Parathyroid adenoma (tissue), 2 donors: Measurements from ENCODE around the gene GRM8.

Experiments used
- H2AFZ ChIP-seq: fragments of 300-600 bp; sonication (generic); one replicate; pipeline ENCODE4 v1.7.0; 2017; ENCODE audit warnings: antibody characterized with exemption, mild to moderate bottlenecking
- H3K27ac ChIP-seq: fragments of 300-600 bp; sonication (generic); one replicate; pipeline ENCODE4 v1.7.0; 2017
- H3K27me3 ChIP-seq: fragments of 300-600 bp; sonication (generic); one replicate; pipeline ENCODE4 v1.7.0; 2017; ENCODE audit warnings: low read length; ENCODE audit not compliant: control insufficient read depth, insufficient read depth
- H3K36me3 ChIP-seq: fragments of 300-600 bp; sonication (generic); one replicate; pipeline ENCODE4 v1.7.0; 2017; ENCODE audit warnings: low read length; ENCODE audit not compliant: control insufficient read depth, insufficient read depth
- H3K4me1 ChIP-seq: fragments of 300-600 bp; sonication (generic); one replicate; pipeline ENCODE4 v1.7.0; 2017; ENCODE audit warnings: control low read depth
- H3K4me2 ChIP-seq: fragments of 300-600 bp; sonication (generic); one replicate; pipeline ENCODE4 v1.7.0; 2017; ENCODE audit warnings: low read length
- H3K4me3 ChIP-seq: fragments of 300-600 bp; sonication (generic); one replicate; pipeline ENCODE4 v1.7.0; 2017; ENCODE audit warnings: low read depth, low read length
- H3K79me2 ChIP-seq: fragments of 300-600 bp; sonication (generic); one replicate; pipeline ENCODE4 v1.7.0; 2017; ENCODE audit warnings: control low read depth
- H3K9ac ChIP-seq: fragments of 300-600 bp; sonication (generic); one replicate; pipeline ENCODE4 v1.7.0; 2017; ENCODE audit warnings: mild to moderate bottlenecking
- H3K9me3 ChIP-seq: fragments of 300-600 bp; sonication (generic); one replicate; pipeline ENCODE4 v1.7.0; 2017; ENCODE audit warnings: low read length; ENCODE audit not compliant: control insufficient read depth
- TF ChIP-seq, protein P1 (sequence below): fragments of 300-600 bp; sonication (generic); IDR thresholded peaks from one replicate; pipeline ENCODE4 v1.7.0; 2017; ENCODE audit warnings: antibody characterized with exemption, mild to moderate bottlenecking
- donor health status: primary hyperparathyroidism.

Gene GRM8

DNA sequence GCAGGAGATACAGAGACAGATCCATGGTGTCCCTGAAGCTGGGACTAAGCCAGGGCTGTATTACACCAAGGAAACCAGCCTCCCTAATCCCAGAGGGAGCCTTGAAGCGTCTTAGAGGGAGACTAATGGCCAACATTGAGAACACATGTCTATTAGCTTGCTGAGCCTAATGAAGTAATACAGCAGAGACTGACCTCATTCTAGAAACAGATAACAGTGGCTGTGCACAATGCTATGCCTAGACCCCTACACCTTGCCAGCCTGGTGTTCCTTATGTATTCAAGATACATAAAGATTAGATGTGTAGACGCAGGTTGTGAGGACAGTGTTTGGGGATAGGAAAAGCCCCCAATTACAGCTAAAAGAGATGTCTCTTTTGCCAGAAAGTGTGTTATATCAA, 19.1 kb downstream of the GRM8 start:
- H3K27me3 ChIP-seq = no peaks in the 10 kb centered on the region
- H3K4me1 ChIP-seq = no peaks in the 10 kb centered on the region
- H3K79me2 ChIP-seq = no peaks in the 10 kb centered on the region
- no peak overlapping the region for H3K4me3 ChIP-seq
- H3K9me3 ChIP-seq = no peaks in the 10 kb centered on the region
- TF ChIP-seq, protein P1, sequence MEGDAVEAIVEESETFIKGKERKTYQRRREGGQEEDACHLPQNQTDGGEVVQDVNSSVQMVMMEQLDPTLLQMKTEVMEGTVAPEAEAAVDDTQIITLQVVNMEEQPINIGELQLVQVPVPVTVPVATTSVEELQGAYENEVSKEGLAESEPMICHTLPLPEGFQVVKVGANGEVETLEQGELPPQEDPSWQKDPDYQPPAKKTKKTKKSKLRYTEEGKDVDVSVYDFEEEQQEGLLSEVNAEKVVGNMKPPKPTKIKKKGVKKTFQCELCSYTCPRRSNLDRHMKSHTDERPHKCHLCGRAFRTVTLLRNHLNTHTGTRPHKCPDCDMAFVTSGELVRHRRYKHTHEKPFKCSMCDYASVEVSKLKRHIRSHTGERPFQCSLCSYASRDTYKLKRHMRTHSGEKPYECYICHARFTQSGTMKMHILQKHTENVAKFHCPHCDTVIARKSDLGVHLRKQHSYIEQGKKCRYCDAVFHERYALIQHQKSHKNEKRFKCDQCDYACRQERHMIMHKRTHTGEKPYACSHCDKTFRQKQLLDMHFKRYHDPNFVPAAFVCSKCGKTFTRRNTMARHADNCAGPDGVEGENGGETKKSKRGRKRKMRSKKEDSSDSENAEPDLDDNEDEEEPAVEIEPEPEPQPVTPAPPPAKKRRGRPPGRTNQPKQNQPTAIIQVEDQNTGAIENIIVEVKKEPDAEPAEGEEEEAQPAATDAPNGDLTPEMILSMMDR = no peak
- no peak overlapping the region for H3K9ac ChIP-seq
- no peak overlapping the region for H3K4me2 ChIP-seq
- no peaks in the 10 kb centered on the region for H3K36me3 ChIP-seq
- H2AFZ ChIP-seq = no peak overlapping the region
- H3K27ac ChIP-seq = no peak overlapping the region

DNA sequence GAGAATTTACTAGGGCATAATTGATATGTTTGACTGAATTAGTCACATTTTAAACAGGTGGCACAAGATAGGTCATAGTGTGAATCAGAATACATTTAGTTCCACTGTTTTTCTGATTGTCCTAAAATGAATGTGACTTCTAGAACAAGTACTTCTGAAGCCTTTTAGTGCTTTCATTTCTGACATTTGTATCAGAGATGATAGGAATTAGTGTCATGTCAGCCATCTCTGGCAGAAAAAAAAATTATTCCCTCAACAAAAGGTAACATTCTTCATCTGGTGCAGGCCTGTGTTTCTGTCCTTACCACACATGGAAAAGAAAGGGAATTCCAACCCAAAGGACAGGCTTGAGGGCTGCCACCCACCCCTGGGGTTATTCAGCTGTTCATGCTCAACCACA, 21.3 kb downstream of the GRM8 start:
- Histone ChIP-seq H3K27me3 (no peaks in the 10 kb centered on the region), H3K36me3 (no peaks in the 10 kb centered on the region), H2AFZ (no peak overlapping the region), H3K27ac (no peak overlapping the region), H3K4me2 (no peak overlapping the region), H3K79me2 (no peaks in the 10 kb centered on the region), H3K9ac (no peak overlapping the region), H3K4me3 (no peak overlapping the region), H3K4me1 (no peaks in the 10 kb centered on the region), H3K9me3 (no peaks in the 10 kb centered on the region)
- TF ChIP-seq, protein P1 = no peak

DNA sequence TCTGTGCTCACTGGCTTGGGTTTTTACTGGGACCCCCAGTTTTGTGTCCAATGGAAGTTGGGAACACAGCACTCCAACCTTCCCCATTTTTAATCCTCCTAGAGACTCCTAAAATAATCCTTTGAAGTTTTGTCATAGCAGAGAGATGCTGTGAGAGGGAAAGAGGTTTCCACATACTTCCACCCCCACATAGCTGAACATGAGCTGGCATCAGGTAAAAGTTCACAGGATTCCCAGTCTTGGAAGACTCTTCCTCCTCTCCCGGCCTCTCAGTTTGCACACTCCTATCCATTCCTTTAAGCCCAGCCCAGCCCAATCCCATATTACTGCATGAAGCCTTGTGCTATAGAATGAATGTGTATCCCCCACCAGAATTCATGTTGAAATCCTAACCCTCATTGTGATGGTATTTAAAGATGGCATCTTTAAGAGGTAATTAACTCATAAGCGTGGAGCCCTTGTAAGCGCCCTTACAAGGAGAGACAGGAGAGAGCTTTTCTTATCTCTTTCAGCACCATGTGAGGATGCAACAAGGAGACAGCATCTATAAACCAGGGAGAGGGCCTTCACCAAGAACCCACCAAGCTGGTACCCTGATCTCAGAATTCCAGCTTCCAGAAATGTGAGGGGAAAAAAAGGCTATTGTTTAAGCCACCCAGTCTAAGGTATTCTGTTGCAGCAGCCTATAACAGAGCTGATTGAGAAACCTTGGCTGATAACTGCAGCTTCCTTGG, 22.4 kb downstream of the GRM8 start:
- H2AFZ ChIP-seq = no peak overlapping the region
- no peaks in the 10 kb centered on the region for H3K4me1 ChIP-seq
- H3K4me2 ChIP-seq = no peak overlapping the region
- H3K36me3 ChIP-seq = no peaks in the 10 kb centered on the region
- TF ChIP-seq, protein P1 = no peak
- no peak overlapping the region for H3K4me3 ChIP-seq
- no peaks in the 10 kb centered on the region for H3K9me3 ChIP-seq
- no peak overlapping the region for H3K9ac ChIP-seq
- H3K27ac ChIP-seq = no peak overlapping the region
- H3K79me2 ChIP-seq = no peaks in the 10 kb centered on the region
- H3K27me3 ChIP-seq = no peaks in the 10 kb centered on the region

DNA sequence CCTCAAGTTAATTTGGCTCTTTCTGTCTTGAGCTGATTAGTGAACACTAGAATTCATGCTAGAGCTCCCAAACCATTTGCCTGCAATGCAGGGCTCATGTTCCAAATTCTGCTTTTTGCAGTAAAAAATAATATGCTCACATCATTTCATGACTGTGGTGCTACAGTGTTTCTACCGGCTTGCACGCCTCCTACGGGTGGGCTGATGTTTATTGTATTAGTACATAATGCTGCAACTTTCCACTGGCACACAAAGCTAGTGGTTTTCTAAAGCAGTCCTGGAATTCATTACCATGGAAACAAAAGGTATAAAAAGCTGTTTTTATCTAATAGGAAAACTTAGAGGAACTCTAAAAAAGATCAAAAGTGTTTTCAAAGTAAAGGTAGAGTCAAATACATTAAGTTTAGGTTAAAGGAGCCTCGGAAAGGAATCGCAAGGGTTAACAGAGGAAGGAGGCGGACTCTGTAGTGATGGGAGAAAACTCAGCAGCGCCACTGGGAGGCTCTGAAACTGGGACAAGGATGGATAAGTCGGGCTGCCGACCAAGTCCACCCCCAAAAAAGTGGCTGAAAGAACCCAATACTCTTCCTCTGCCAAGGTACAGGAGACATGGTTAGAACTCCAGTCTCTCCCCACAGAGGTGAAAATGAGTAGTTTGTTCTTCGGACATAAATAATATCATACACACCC, 25.9 kb downstream of the GRM8 start:
- no peaks in the 10 kb centered on the region for H3K79me2 ChIP-seq
- no peak overlapping the region for H3K4me2 ChIP-seq
- no peak overlapping the region for H3K4me3 ChIP-seq
- no peak overlapping the region for H2AFZ ChIP-seq
- no peak overlapping the region for H3K9ac ChIP-seq
- no peaks in the 10 kb centered on the region for H3K4me1 ChIP-seq
- no peaks in the 10 kb centered on the region for H3K27me3 ChIP-seq
- no peaks in the 10 kb centered on the region for H3K9me3 ChIP-seq
- no peaks in the 10 kb centered on the region for H3K36me3 ChIP-seq
- TF ChIP-seq, protein P1 = no peak
- H3K27ac ChIP-seq = no peak overlapping the region
